Glutamatergic neuron (in vitro differentiated cells): Measurements from ENCODE around the gene LMBRD2. TPM values are rescaled to one million over a fixed set of nuclear protein-coding genes. Genes with fewer than 3 reads are reported as not detected.

Source experiments
- DNase-seq: peaks from one replicate; pipeline ENCODE4 v3.0.0; 2022
- H3K27ac Mint-ChIP-seq: one replicate; pipeline ENCODE4 v1.8.0; 2020; ENCODE audit warnings: mild to moderate bottlenecking, mixed read lengths, inconsistent platforms; ENCODE audit not compliant: unreplicated experiment
- H3K27me3 Mint-ChIP-seq: one replicate; pipeline ENCODE4 v1.8.0; 2020; ENCODE audit warnings: mild to moderate bottlenecking, moderate library complexity, mixed read lengths, inconsistent platforms; ENCODE audit not compliant: unreplicated experiment
- H3K36me3 Mint-ChIP-seq: one replicate; pipeline ENCODE4 v1.8.0; 2020; ENCODE audit warnings: mild to moderate bottlenecking, mixed read lengths, inconsistent platforms; ENCODE audit not compliant: unreplicated experiment
- H3K4me1 Mint-ChIP-seq: one replicate; pipeline ENCODE4 v1.8.0; 2020; ENCODE audit warnings: mild to moderate bottlenecking, low read depth, mixed read lengths, inconsistent platforms; ENCODE audit not compliant: unreplicated experiment
- H3K4me3 Mint-ChIP-seq: one replicate; pipeline ENCODE4 v1.8.0; 2020; ENCODE audit warnings: mild to moderate bottlenecking, mixed read lengths, inconsistent platforms; ENCODE audit not compliant: unreplicated experiment
- H3K9me3 Mint-ChIP-seq: one replicate; pipeline ENCODE4 v1.8.0; 2020; ENCODE audit warnings: mild to moderate bottlenecking, moderate library complexity, mixed read lengths, inconsistent platforms; ENCODE audit not compliant: unreplicated experiment
- CTCF ChIP-seq: fragments of 200-600 bp; sonication (generic); IDR thresholded peaks from one replicate; pipeline ENCODE4 v1.5.0; 2021; ENCODE audit not compliant: partially characterized antibody, unreplicated experiment
- microRNA-seq: library from miRNA; unstranded; fragments of <30 nt; microRNA quantifications from one replicate; pipeline ENCODE4, GENCODE V29; 2020; ENCODE audit not compliant: unreplicated experiment
- total RNA-seq: library from RNA; stranded (reverse); fragmentation: NEBNext Ultra II Directional; extraction: Animal tissue kit (Norgen Biotek cat#: 25700); gene quantifications from one replicate; pipeline ENCODE4 v1.2.1, GENCODE V29; 2021; ENCODE audit not compliant: unreplicated experiment

The LMBRD2 gene
- total RNA-seq, 1 donor from 2014 or later = 32.8 TPM

GRCh38 chr5:36054647-36055046 is 97.0 kb downstream of the LMBRD2 start:
- no peak for DNase-seq
- no peaks in the 10 kb centered on the region for H3K27me3 Mint-ChIP-seq
- H3K9me3 Mint-ChIP-seq = peaks cover 2% of the 10 kb centered on the region
- no peaks in the 10 kb centered on the region for H3K4me1 Mint-ChIP-seq
- H3K27ac Mint-ChIP-seq = no peak overlapping the region
- TF ChIP-seq CTCF = no peak
- no peak overlapping the region for H3K4me3 Mint-ChIP-seq
- H3K36me3 Mint-ChIP-seq = no peaks in the 10 kb centered on the region

- DNase-seq = no peak
- no peak for TF ChIP-seq CTCF
- Mint-ChIP-seq H3K27me3 (no peaks in the 10 kb centered on the region), H3K9me3 (peaks cover 2% of the 10 kb centered on the region), H3K4me1 (no peaks in the 10 kb centered on the region), H3K27ac (no peak overlapping the region), H3K36me3 (no peaks in the 10 kb centered on the region), H3K4me3 (no peak overlapping the region)
Observed at GRCh38 chr5:36052538-36052937, 99.1 kb downstream of the LMBRD2 start.

GRCh38 chr5:36049949-36050348 is 101.7 kb downstream of the LMBRD2 start:
- Mint-ChIP-seq H3K27me3 (no peaks in the 10 kb centered on the region), H3K4me3 (no peak overlapping the region), H3K36me3 (no peaks in the 10 kb centered on the region), H3K9me3 (no peaks in the 10 kb centered on the region), H3K27ac (no peak overlapping the region), H3K4me1 (no peaks in the 10 kb centered on the region)
- no peak for TF ChIP-seq CTCF
- DNase-seq = no peak

Small RNAs within 50 kb of the gene (microRNA-seq; reads per million reads assigned to microRNA genes)
- gene MIR580 = 2.2 reads per million, percentile 14 among the genes with 10 or more reads in this experiment

Other genes with a start within 250 kb of the LMBRD2 start
- not detected for gene CAPSL, start 213.3 kb downstream of the LMBRD2 start, total RNA-seq
- not detected for gene UGT3A1, start 160.5 kb downstream of the LMBRD2 start, total RNA-seq
- gene UGT3A2, start 85.0 kb downstream of the LMBRD2 start, total RNA-seq = 0.37 TPM
- gene SKP2, start 224 bp upstream of the LMBRD2 start, total RNA-seq = 47.8 TPM
- gene NADK2, start 90.0 kb upstream of the LMBRD2 start, total RNA-seq = 24.2 TPM
- not detected for gene RANBP3L, start 150.0 kb upstream of the LMBRD2 start, total RNA-seq